Ovary (tissue), 3 donors: Measurements from ENCODE around the gene DDX24.

ENCODE experiments used
- CTCF ChIP-seq, 3 donors: fragments of 450-650 bp in 2 of 3; fragments of 200-600 bp in 1 of 3; IDR thresholded peaks; one replicate each; pipeline versions ENCODE4 v1.5.1 to v1.8.0; 2016 to 2022; ENCODE audit warnings: antibody characterized with exemption in 3 of 3, mild to moderate bottlenecking in 1 of 3
- EP300 ChIP-seq: sonication (generic); formaldehyde crosslinking; IDR thresholded peaks from one replicate; pipeline ENCODE4 v1.6.1; 2017; ENCODE audit warnings: antibody characterized with exemption
- POLR2A ChIP-seq: fragments of 450-650 bp; IDR thresholded peaks from one replicate; pipeline ENCODE4 v1.6.1; 2017; ENCODE audit warnings: antibody characterized with exemption, mild to moderate bottlenecking, moderate library complexity
- donor health status: DM: no; HTN: no; CAD: no.

- TF ChIP-seq CTCF (IDR thresholded peaks at IDR 0.05) (no peak), POLR2A (no peak), EP300 (no peak)
Observed at GRCh38 chr14:94087891-94088290, 6.9 kb upstream of the DDX24 start.
